ENCODE data around the gene NLRP11.

The NLRP11 gene

DNA sequence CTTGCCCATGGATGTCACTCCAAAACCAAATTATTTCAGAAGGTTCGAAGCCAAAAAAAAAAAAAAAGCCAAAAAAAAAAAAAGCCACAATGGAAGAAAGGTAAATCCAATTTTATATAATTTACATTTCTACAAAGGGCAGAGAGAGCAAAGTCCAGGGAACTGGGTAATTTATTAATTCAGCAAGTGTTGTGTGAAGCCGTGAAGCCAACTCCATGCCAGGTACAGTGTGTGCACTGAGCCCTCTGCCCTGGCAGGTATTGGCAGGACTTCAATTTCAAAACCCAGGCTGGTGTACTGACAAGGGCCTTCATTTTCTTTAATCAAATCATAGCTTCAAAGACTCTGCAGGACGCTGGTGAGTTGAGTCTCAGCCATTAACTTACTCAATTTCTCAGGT, 78.4 kb downstream of the NLRP11 start:
- no peak for DNase-seq
- intact Hi-C loops (cut with DNase I; ENCODE audit: low total_unique reads) = no loop called here
- TF ChIP-seq, protein P1, sequence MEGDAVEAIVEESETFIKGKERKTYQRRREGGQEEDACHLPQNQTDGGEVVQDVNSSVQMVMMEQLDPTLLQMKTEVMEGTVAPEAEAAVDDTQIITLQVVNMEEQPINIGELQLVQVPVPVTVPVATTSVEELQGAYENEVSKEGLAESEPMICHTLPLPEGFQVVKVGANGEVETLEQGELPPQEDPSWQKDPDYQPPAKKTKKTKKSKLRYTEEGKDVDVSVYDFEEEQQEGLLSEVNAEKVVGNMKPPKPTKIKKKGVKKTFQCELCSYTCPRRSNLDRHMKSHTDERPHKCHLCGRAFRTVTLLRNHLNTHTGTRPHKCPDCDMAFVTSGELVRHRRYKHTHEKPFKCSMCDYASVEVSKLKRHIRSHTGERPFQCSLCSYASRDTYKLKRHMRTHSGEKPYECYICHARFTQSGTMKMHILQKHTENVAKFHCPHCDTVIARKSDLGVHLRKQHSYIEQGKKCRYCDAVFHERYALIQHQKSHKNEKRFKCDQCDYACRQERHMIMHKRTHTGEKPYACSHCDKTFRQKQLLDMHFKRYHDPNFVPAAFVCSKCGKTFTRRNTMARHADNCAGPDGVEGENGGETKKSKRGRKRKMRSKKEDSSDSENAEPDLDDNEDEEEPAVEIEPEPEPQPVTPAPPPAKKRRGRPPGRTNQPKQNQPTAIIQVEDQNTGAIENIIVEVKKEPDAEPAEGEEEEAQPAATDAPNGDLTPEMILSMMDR (IDR thresholded peaks at IDR 0.05) = no peak
- Histone ChIP-seq H3K27ac (no peak overlapping the region), H3K4me3 (no peak overlapping the region), H3K36me3 (no peaks in the 10 kb centered on the region), H3K4me1 (no peaks in the 10 kb centered on the region), H3K27me3 (no peaks in the 10 kb centered on the region), H3K9me3 (no peaks in the 10 kb centered on the region)

DNA sequence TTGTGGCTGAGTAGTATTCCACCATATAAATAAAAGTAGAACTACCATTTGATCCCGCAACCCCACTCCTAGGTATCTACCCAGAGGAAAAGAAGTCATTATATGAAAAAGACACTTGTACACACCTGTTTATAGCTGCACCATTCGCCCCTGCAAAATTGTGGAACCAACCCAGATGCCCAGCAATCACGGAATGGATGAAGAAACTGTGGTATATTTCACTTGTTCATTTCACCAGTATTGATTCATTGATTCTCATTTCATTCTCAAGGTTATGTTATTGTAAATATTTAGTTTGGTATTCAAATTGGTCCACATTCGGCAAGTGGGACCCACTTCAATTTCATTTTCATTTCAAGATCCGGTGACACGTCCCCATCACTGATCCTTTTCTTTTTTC, 81.1 kb downstream of the NLRP11 start:
- intact Hi-C loops (cut with DNase I; ENCODE audit: low total_unique reads) = no loop called here
- Histone ChIP-seq H3K27me3 (no peaks in the 10 kb centered on the region), H3K27ac (no peak overlapping the region), H3K9me3 (no peaks in the 10 kb centered on the region), H3K36me3 (no peaks in the 10 kb centered on the region), H3K4me1 (no peaks in the 10 kb centered on the region), H3K4me3 (no peak overlapping the region)
- DNase-seq = no peak
- TF ChIP-seq, protein P1 (IDR thresholded peaks at IDR 0.05) = no peak

DNA sequence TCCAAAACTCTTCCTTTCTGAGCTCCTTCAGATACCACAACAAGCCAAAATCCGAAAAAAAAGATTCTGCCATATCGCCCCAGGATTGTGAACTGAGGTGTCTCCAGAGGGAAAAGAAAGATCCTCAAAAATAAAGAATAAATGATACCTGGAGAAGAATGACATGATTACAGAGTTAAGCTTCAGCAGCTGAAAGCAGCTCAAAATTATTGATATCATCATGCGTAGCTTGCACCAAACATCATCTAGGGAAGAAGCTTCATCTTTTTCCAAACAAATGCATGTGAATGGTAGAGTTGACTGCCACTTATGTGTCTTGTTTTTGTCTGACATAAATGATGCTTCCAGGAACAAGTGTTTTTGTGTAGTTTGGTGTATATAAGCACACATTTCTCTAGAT, 93.5 kb downstream of the NLRP11 start, which contains the start of gene NLRP9:
TSS of gene NLRP9 (minus strand) at position 101 of the 400 bp plus-strand sequence. CDS start at position 73, 28 bp downstream.
- Histone ChIP-seq H3K9me3 (no peaks in the 10 kb centered on the region), H3K4me1 (no peaks in the 10 kb centered on the region), H3K27ac (no peak within 1 kb of the TSS), H3K4me3 (no peak within 1 kb of the TSS), H3K36me3 (no peaks in the 10 kb centered on the region), H3K27me3 (no peaks in the 10 kb centered on the region)
- intact Hi-C loops (cut with DNase I; ENCODE audit: low total_unique reads) = no loop called here
- TF ChIP-seq, protein P1 (IDR thresholded peaks at IDR 0.05) = no peak
- no peak for DNase-seq

Data from tibial artery (tissue), 4 donors.